Uterus (tissue), 4 donors: ENCODE results near the gene PIK3CD. TPM values are rescaled to one million over a fixed set of nuclear protein-coding genes. Genes with fewer than 3 reads are reported as not detected.
"Not testable (repeated sequence)": the region's sequence is repeated elsewhere in the genome, so short reads cannot be mapped to it uniquely, and the experiment has no call there.

Source experiments
- DNase-seq, 2 donors: peaks; one replicate each; pipeline ENCODE4 v3.0.0-alpha.2; 2019 to 2020
- H3K27ac ChIP-seq, 2 donors: fragments of 200-600 bp; sonication (generic); 1 replicate in 1 of 2; 2 replicates in 1 of 2; pipeline ENCODE4 v1.5.1; 2016 to 2018
- H3K27me3 ChIP-seq, 2 donors: fragments of 200-600 bp; sonication (generic); one replicate each; pipeline ENCODE4 v1.5.1; 2018 to 2019; ENCODE audit warnings: control low read depth in 1 of 2
- H3K36me3 ChIP-seq, 2 donors: fragments of 200-600 bp; sonication (generic); one replicate each; pipeline ENCODE4 v1.5.1; 2019; ENCODE audit warnings: control low read depth in 1 of 2
- H3K4me1 ChIP-seq, 2 donors: fragments of 200-600 bp; sonication (generic); one replicate each; pipeline ENCODE4 v1.5.1; 2018 to 2019; ENCODE audit warnings: control low read depth in 1 of 2
- H3K4me3 ChIP-seq, 2 donors: fragments of 200-600 bp; sonication (generic); 1 replicate in 1 of 2; 2 replicates in 1 of 2; pipeline ENCODE4 v1.5.1; 2018 to 2019; ENCODE audit warnings: mild to moderate bottlenecking in 1 of 2
- H3K9me3 ChIP-seq, 2 donors: fragments of 200-600 bp; sonication (generic); one replicate each; pipeline ENCODE4 v1.5.1; 2019; ENCODE audit warnings: control low read depth in 1 of 2
- CTCF ChIP-seq, 4 experiments: fragments of 200-600 bp in 2 of 4; fragments of 450-650 bp in 2 of 4; sonication (generic) in 2 of 4; IDR thresholded peaks; one replicate each; pipeline ENCODE4 v1.5.1; 2016 to 2019; ENCODE audit warnings: antibody characterized with exemption in 4 of 4, mild to moderate bottlenecking in 2 of 4, moderate library complexity in 1 of 4
- POLR2A ChIP-seq, 2 donors: fragments of 450-650 bp; IDR thresholded peaks; one replicate each; pipeline ENCODE4 v1.6.1; 2016; ENCODE audit warnings: antibody characterized with exemption in 2 of 2, mild to moderate bottlenecking in 1 of 2, moderate library complexity in 1 of 2
- intact Hi-C: fragments of 100-400 bp; cut with DNase I; formaldehyde crosslinking; loops from one replicate; pipeline ENCODE4 v1.15.1; 2023; ENCODE audit warnings: low total_unique reads
- total RNA-seq, 4 donors: library from RNA; depleted of rRNA in 3 of 4; stranded (reverse); fragments of >200 nt in 3 of 4; gene quantifications; one replicate each; pipeline versions ENCODE4 v1.1.0 to v1.2.4, GENCODE V29; 2014 to 2023
- donor health status: DM: yes; HTN: yes; CAD: no.

The PIK3CD gene
- total RNA-seq, 4 donors from 2014 or later: 4.6 to 9.7 (median 7.4) TPM

- H3K9me3 ChIP-seq: no peaks in the 10 kb centered on the region
Measured at GRCh38 chr1:9746651-9747050, 95.1 kb downstream of the PIK3CD start.

GRCh38 chr1:9748391-9748790 lies 96.9 kb downstream of the PIK3CD start:
- DNase-seq, H3K4me1 ChIP-seq, intact Hi-C loops, H3K9me3 ChIP-seq, H3K27me3 ChIP-seq, H3K4me3 ChIP-seq, H3K27ac ChIP-seq, H3K36me3 ChIP-seq: not testable (repeated sequence)

More at GRCh38 chr1:9746651-9747050, 95.1 kb downstream of the PIK3CD start:
- Histone ChIP-seq H3K4me3 (no peak overlapping the region), H3K36me3 (no peaks in the 10 kb centered on the region), H3K4me1 (no peaks in the 10 kb centered on the region), H3K27me3 (no peaks in the 10 kb centered on the region), H3K27ac (no peak overlapping the region)
- TF ChIP-seq POLR2A (IDR thresholded peaks at IDR 0.05) (no peak), CTCF (IDR thresholded peaks at IDR 0.05) (no peak)
- no peak for DNase-seq
- intact Hi-C loops: no loop called here

GRCh38 chr1:9749361-9749760 lies 97.8 kb downstream of the PIK3CD start:
- no peaks in the 10 kb centered on the region for H3K27me3 ChIP-seq
- H3K36me3 ChIP-seq: no peaks in the 10 kb centered on the region
- H3K9me3 ChIP-seq: no peaks in the 10 kb centered on the region
- no peak overlapping the region for H3K27ac ChIP-seq
- no peak for TF ChIP-seq POLR2A (IDR thresholded peaks at IDR 0.05)
- no peak for TF ChIP-seq CTCF (IDR thresholded peaks at IDR 0.05)
- H3K4me3 ChIP-seq: no peak overlapping the region
- H3K4me1 ChIP-seq: no peaks in the 10 kb centered on the region
- DNase-seq: no peak
- intact Hi-C loops: no loop called here

GRCh38 chr1:9751971-9752370 lies 100.4 kb downstream of the PIK3CD start:
- no peak for TF ChIP-seq POLR2A (IDR thresholded peaks at IDR 0.05)
- no peak for TF ChIP-seq CTCF (IDR thresholded peaks at IDR 0.05)
- Histone ChIP-seq H3K9me3 (no peaks in the 10 kb centered on the region), H3K27me3 (no peaks in the 10 kb centered on the region), H3K36me3 (no peaks in the 10 kb centered on the region), H3K4me3 (no peak overlapping the region), H3K4me1 (no peaks in the 10 kb centered on the region), H3K27ac (no peak overlapping the region)
- intact Hi-C loops: no loop called here
- DNase-seq: no peak

- H3K4me3 ChIP-seq: no peak overlapping the region
- intact Hi-C loops: no loop called here
- no peak overlapping the region for H3K27ac ChIP-seq
- peak; percentile 41 to 52 for DNase-seq
- TF ChIP-seq POLR2A (IDR thresholded peaks at IDR 0.05) (no peak), CTCF (IDR thresholded peaks at IDR 0.05) (no peak)
- no peaks in the 10 kb centered on the region for H3K27me3 ChIP-seq
- no peaks in the 10 kb centered on the region for H3K4me1 ChIP-seq
- no peaks in the 10 kb centered on the region for H3K36me3 ChIP-seq
- H3K9me3 ChIP-seq: no peaks in the 10 kb centered on the region
Measured at GRCh38 chr1:9753121-9753531, 101.6 kb downstream of the PIK3CD start.

- Histone ChIP-seq H3K9me3 (no peaks in the 10 kb centered on the region), H3K4me1 (no peaks in the 10 kb centered on the region), H3K27me3 (no peaks in the 10 kb centered on the region), H3K4me3 (no peak overlapping the region), H3K27ac (no peak overlapping the region), H3K36me3 (no peaks in the 10 kb centered on the region)
- DNase-seq: no peak
- intact Hi-C loops: no loop called here
- no peak for TF ChIP-seq POLR2A (IDR thresholded peaks at IDR 0.05)
- TF ChIP-seq CTCF (IDR thresholded peaks at IDR 0.05): no peak
Measured at GRCh38 chr1:9755441-9755995, 104.0 kb downstream of the PIK3CD start.
